ENCODE data around the gene CD2AP. TPM values are rescaled to one million over a fixed set of nuclear protein-coding genes. Genes with fewer than 3 reads are reported as not detected.

CD2AP gene
- total RNA-seq, 1 donor from 2014 or later = 23.6 TPM

DNA sequence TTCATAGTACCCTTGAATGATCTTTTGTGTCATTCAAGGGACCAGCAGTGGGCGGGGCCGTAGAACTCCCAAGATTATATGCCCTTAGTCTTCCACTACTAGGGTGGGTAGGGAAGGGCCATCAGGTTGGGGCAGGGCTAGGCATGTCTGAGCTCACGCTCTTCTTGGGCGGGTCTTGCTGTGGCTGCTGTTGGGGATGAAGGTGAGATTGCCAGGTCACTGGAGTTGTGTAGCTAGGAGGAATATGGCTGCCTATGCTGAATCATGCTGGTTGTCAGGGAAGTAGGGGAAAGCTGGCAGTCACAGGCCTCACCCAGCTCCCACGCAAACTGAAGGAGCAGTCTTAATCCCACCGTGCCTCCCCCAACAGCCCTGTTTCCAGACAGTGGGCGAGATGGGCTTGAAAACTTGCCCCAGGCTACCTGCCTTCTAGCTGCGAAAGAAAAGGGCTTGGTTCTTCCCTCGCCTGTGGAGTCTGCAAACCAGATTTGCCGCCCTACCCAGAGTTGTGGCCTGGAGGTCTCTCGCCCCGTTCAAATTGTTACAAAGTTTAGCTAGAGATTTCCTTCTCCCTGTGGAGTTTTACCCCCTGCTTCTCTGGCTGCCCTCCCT lies 144.4 kb downstream of the CD2AP start:
- Histone ChIP-seq H3K27ac (no peak overlapping the region), H3K4me3 (no peak overlapping the region), H3K27me3 (no peaks in the 10 kb centered on the region), H3K9me3 (no peaks in the 10 kb centered on the region), H3K4me1 (no peaks in the 10 kb centered on the region), H3K36me3 (peaks cover 0 to 32% of the 10 kb centered on the region in 2 donors)
- no peak for DNase-seq (ENCODE audit: extremely low spot score in 2 of 2)
- TF ChIP-seq, protein P1, sequence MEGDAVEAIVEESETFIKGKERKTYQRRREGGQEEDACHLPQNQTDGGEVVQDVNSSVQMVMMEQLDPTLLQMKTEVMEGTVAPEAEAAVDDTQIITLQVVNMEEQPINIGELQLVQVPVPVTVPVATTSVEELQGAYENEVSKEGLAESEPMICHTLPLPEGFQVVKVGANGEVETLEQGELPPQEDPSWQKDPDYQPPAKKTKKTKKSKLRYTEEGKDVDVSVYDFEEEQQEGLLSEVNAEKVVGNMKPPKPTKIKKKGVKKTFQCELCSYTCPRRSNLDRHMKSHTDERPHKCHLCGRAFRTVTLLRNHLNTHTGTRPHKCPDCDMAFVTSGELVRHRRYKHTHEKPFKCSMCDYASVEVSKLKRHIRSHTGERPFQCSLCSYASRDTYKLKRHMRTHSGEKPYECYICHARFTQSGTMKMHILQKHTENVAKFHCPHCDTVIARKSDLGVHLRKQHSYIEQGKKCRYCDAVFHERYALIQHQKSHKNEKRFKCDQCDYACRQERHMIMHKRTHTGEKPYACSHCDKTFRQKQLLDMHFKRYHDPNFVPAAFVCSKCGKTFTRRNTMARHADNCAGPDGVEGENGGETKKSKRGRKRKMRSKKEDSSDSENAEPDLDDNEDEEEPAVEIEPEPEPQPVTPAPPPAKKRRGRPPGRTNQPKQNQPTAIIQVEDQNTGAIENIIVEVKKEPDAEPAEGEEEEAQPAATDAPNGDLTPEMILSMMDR (IDR thresholded peaks at IDR 0.05) = no peak
- no peak for TF ChIP-seq POLR2AphosphoS5 (IDR thresholded peaks at IDR 0.05; ENCODE audit: insufficient read depth in 1 of 2, low read depth in 1 of 2)
- no peak for TF ChIP-seq POLR2A (IDR thresholded peaks at IDR 0.05)
- intact Hi-C loops (cut with DNase I) = loop anchor here (10.0 kb wide), 1 partner anchor 153 kb away; no protein-coding TSS in a partner anchor

DNA sequence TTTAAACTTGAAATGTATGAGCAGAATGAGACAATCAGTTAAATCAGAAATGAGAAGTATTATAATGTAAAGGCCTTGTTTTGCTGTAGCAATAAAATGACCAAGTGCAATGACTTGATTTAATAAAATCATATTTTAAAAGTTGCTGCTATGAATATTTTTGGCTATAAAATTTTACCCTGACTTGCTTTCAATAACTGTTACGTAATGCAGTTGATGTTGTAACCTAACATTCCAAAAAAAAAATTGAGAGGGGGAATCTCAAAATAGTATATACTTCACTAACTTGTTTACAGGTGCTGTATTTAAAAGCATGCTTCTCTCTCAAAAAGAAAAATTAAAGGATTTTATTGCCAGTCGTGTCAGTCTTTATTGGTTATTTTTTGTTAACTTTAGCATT lies 149.2 kb downstream of the CD2AP start:
- H3K4me3 ChIP-seq = no peak overlapping the region
- no peak for DNase-seq (ENCODE audit: extremely low spot score in 2 of 2)
- TF ChIP-seq, protein P1 (IDR thresholded peaks at IDR 0.05) = no peak
- TF ChIP-seq POLR2A (IDR thresholded peaks at IDR 0.05) (no peak), POLR2AphosphoS5 (IDR thresholded peaks at IDR 0.05; ENCODE audit: insufficient read depth in 1 of 2, low read depth in 1 of 2) (no peak)
- peaks cover 0 to 13% of the 10 kb centered on the region in 2 donors for H3K36me3 ChIP-seq
- intact Hi-C loops (cut with DNase I) = loop anchor here (10.0 kb wide), 1 partner anchor 148 kb away; no protein-coding TSS in a partner anchor
- no peaks in the 10 kb centered on the region for H3K27me3 ChIP-seq
- no peak overlapping the region for H3K27ac ChIP-seq
- peaks cover 4% of the 10 kb centered on the region for H3K4me1 ChIP-seq
- no peaks in the 10 kb centered on the region for H3K9me3 ChIP-seq

DNA sequence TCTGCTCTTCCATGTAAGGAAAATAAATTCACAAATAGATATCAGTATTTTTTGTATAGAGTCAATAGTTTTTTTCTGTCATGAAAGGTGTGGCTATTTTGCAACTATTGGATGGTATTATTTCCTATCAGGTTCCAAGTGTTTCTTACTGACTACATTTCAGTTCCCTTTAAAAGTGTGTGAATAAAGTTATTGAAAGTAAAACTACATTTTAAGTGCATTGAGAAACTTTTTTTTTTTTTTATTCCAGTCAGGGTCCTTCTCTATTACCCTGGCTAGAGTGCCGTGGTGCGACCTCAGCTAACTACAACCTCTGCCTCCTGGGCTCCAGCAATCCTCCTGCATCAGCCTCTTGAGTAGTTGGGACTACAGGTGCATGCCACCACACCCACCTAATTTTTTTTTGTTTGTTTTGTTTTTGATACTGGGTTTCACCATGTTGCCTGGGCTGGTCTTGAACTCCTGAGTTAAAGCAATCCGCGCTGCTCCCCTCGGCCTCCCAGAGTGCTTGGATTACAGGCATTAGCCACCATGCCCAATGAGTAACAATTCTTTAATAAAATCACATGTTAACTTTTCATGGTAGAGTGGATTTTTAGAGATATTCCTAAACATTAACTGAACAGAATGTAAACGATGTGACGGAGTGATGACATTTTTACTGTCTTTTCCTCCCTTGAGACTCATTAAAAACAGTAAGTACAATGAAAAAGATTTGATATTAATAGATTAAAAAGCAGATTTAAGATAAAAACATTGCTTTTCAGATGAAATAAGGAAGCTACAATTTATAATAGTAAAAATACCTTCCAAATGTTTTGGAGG lies 151.1 kb downstream of the CD2AP start:
- intact Hi-C loops (cut with DNase I) = loop anchor here (10.0 kb wide), 1 partner anchor 146 kb away; no protein-coding TSS in a partner anchor
- TF ChIP-seq POLR2AphosphoS5 (IDR thresholded peaks at IDR 0.05; ENCODE audit: insufficient read depth in 1 of 2, low read depth in 1 of 2) = no peak
- TF ChIP-seq, protein P1 (IDR thresholded peaks at IDR 0.05) = no peak
- Histone ChIP-seq H3K36me3 (no peaks in the 10 kb centered on the region), H3K27me3 (no peaks in the 10 kb centered on the region), H3K9me3 (no peaks in the 10 kb centered on the region), H3K4me3 (no peak overlapping the region), H3K27ac (no peak overlapping the region), H3K4me1 (peaks cover 9% of the 10 kb centered on the region)
- no peak for DNase-seq (ENCODE audit: extremely low spot score in 2 of 2)

DNA sequence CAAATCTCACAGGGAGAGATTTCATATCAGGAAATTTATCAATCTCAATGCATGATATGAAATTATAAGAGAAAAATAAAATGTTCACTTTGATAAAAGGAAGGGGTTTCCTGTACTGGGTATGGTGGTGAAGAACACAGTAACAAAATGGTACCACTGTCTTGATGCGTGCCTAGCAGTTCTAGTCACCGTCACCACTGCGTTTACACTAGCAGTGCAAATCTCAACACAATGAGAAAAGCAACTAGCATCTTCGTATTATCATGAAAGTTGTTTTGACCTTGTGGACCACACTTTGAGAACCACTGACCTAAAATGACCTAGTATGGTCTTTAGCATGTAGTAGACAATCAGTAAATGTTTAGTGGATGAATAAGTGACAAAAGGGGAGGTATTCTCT lies 152.4 kb downstream of the CD2AP start:
- Histone ChIP-seq H3K4me3 (no peak overlapping the region), H3K36me3 (no peaks in the 10 kb centered on the region), H3K27me3 (no peaks in the 10 kb centered on the region), H3K9me3 (no peaks in the 10 kb centered on the region), H3K27ac (no peak overlapping the region), H3K4me1 (peaks cover 9% of the 10 kb centered on the region)
- intact Hi-C loops (cut with DNase I) = loop anchor here (10.0 kb wide), 1 partner anchor 145 kb away; no protein-coding TSS in a partner anchor
- TF ChIP-seq POLR2A (IDR thresholded peaks at IDR 0.05) (no peak), POLR2AphosphoS5 (IDR thresholded peaks at IDR 0.05; ENCODE audit: insufficient read depth in 1 of 2, low read depth in 1 of 2) (no peak)
- TF ChIP-seq, protein P1 (IDR thresholded peaks at IDR 0.05) = no peak
- no peak for DNase-seq (ENCODE audit: extremely low spot score in 2 of 2)

All from vagina (tissue), 2 donors.